Measurements from ENCODE around the gene OR1M1.
"Not testable (repeated sequence)": the region's sequence is repeated elsewhere in the genome, so short reads cannot be mapped to it uniquely, and the experiment has no call there.

Gene OR1M1

GRCh38 chr19:9065457-9066014 is 21.3 kb upstream of the OR1M1 start:
- Histone ChIP-seq H3K27ac (replicated peaks) (no peak overlapping the region), H3K27me3 (ENCODE audit: insufficient read depth, poor library complexity, severe bottlenecking) (no peaks in the 10 kb centered on the region), H3K4me3 (replicated peaks; ENCODE audit: insufficient read depth, low read length) (no peak overlapping the region)
- DNase-seq (ENCODE audit: low read depth in 1 of 2, low spot score in 1 of 2) = no peak
- TF ChIP-seq POLR2AphosphoS5 (IDR thresholded peaks at IDR 0.05; ENCODE audit: low read depth) = no peak

- Histone ChIP-seq H3K27me3 (ENCODE audit: insufficient read depth, poor library complexity, severe bottlenecking) (no peaks in the 10 kb centered on the region), H3K27ac (replicated peaks) (no peak overlapping the region), H3K4me3 (replicated peaks; ENCODE audit: insufficient read depth, low read length) (no peak overlapping the region)
- no peak for DNase-seq (ENCODE audit: low read depth in 1 of 2, low spot score in 1 of 2)
- TF ChIP-seq SPI1 (IDR thresholded peaks at IDR 0.05; ENCODE audit: borderline replicate concordance, low read depth) (no peak), REST (IDR thresholded peaks at IDR 0.05; ENCODE audit: insufficient replicate concordance, low read depth) (no peak), POLR2AphosphoS5 (IDR thresholded peaks at IDR 0.05; ENCODE audit: low read depth) (no peak), GABPA (IDR thresholded peaks at IDR 0.05; ENCODE audit: low read depth) (no peak), CTCF (IDR thresholded peaks at IDR 0.05; ENCODE audit: insufficient read depth, low read length) (no peak)
Measured at GRCh38 chr19:9070066-9070465, 16.8 kb upstream of the OR1M1 start.

- H3K4me3 ChIP-seq (replicated peaks; ENCODE audit: insufficient read depth, low read length); H3K27me3 ChIP-seq (ENCODE audit: insufficient read depth, poor library complexity, severe bottlenecking); H3K27ac ChIP-seq (replicated peaks); DNase-seq (ENCODE audit: low read depth in 1 of 2, low spot score in 1 of 2): not testable (repeated sequence)
Measured at GRCh38 chr19:9071720-9072119, 15.1 kb upstream of the OR1M1 start.

- no peak overlapping the region for H3K4me3 ChIP-seq (replicated peaks; ENCODE audit: insufficient read depth, low read length)
- TF ChIP-seq POLR2AphosphoS5 (IDR thresholded peaks at IDR 0.05; ENCODE audit: low read depth) (no peak), SPI1 (IDR thresholded peaks at IDR 0.05; ENCODE audit: borderline replicate concordance, low read depth) (no peak), REST (IDR thresholded peaks at IDR 0.05; ENCODE audit: insufficient replicate concordance, low read depth) (no peak), CTCF (IDR thresholded peaks at IDR 0.05; ENCODE audit: insufficient read depth, low read length) (no peak), GABPA (IDR thresholded peaks at IDR 0.05; ENCODE audit: low read depth) (no peak)
- no peak for DNase-seq (ENCODE audit: low read depth in 1 of 2, low spot score in 1 of 2)
- no peaks in the 10 kb centered on the region for H3K27me3 ChIP-seq (ENCODE audit: insufficient read depth, poor library complexity, severe bottlenecking)
- H3K27ac ChIP-seq (replicated peaks) = no peak overlapping the region
Measured at GRCh38 chr19:9073806-9074205, 13.1 kb upstream of the OR1M1 start.

Data from HL-60 (cell line).